Keratinocyte (primary cell): ENCODE measurements around the gene ERC2. TPM values are rescaled to one million over a fixed set of nuclear protein-coding genes. Genes with fewer than 3 reads are reported as not detected.
A peak's percentile ranks its signal among the peaks of the same experiment; 100 is the strongest.

Source experiments
- DNase-seq: peaks from one replicate; pipeline ENCODE4 v3.0.0-alpha.2; 2011; ENCODE audit warnings: low read depth, missing footprints, low spot score
- FAIRE-seq: peaks from 2 replicates; lab custom pipeline; 2011; peaks lifted over from hg19 to GRCh38; lab: Jason Lieb, UNC
- H2AFZ ChIP-seq: 2 replicates; pipeline ENCODE4 v1.6.0; 2012; ENCODE audit warnings: low read length, control low read depth, inconsistent platforms; ENCODE audit not compliant: control insufficient read depth
- H3K27ac ChIP-seq: 2 replicates; pipeline ENCODE4 v1.5.1; 2011; ENCODE audit warnings: low read length; ENCODE audit not compliant: control insufficient read depth, insufficient read depth
- H3K27me3 ChIP-seq: 3 replicates; pipeline ENCODE4 v1.6.0; 2011; ENCODE audit warnings: low read length; ENCODE audit not compliant: control insufficient read depth, insufficient read depth; ENCODE audit errors: extremely low read depth
- H3K36me3 ChIP-seq, 2 experiments: 2 replicates in 1 of 2; 3 replicates in 1 of 2; pipeline ENCODE4 v1.5.1; 2011; ENCODE audit warnings: low read length in 2 of 2, mild to moderate bottlenecking in 1 of 2; ENCODE audit not compliant: control insufficient read depth in 2 of 2, insufficient read depth in 2 of 2; ENCODE audit errors: extremely low read depth in 1 of 2
- H3K4me1 ChIP-seq: 3 replicates; pipeline ENCODE4 v1.5.1; 2011; ENCODE audit warnings: low read length; ENCODE audit not compliant: control insufficient read depth, insufficient read depth; ENCODE audit errors: extremely low read depth
- H3K4me2 ChIP-seq: 3 replicates; pipeline ENCODE4 v1.6.0; 2011; ENCODE audit warnings: low read depth, low read length; ENCODE audit not compliant: control insufficient read depth, insufficient read depth; ENCODE audit errors: extremely low read depth
- H3K4me3 ChIP-seq, 3 experiments: fragments of 200-600 bp in 1 of 3; sonication (generic) in 1 of 3; 2 replicates in 2 of 3; 3 replicates in 1 of 3; pipeline ENCODE4 v1.5.1; 2011 to 2016; ENCODE audit warnings: low read length in 3 of 3, mild to moderate bottlenecking in 3 of 3, control low read depth in 2 of 3, inconsistent platforms in 1 of 3, low read depth in 1 of 3, mixed read lengths in 1 of 3, mixed run types in 1 of 3, moderate library complexity in 1 of 3; ENCODE audit not compliant: control insufficient read depth in 2 of 3, insufficient read depth in 2 of 3; ENCODE audit errors: extremely low read depth in 1 of 3
- H3K79me2 ChIP-seq: 2 replicates; pipeline ENCODE4 v1.6.0; 2012; ENCODE audit warnings: low read length; ENCODE audit not compliant: control insufficient read depth, insufficient read depth
- H3K9ac ChIP-seq: 3 replicates; pipeline ENCODE4 v1.6.0; 2011; ENCODE audit warnings: low read length; ENCODE audit not compliant: control insufficient read depth, insufficient read depth; ENCODE audit errors: extremely low read depth
- H3K9me1 ChIP-seq: 3 replicates; pipeline ENCODE4 v1.6.0; 2011; ENCODE audit warnings: low read length; ENCODE audit not compliant: control insufficient read depth, insufficient read depth; ENCODE audit errors: extremely low read depth
- H3K9me3 ChIP-seq: 2 replicates; pipeline ENCODE4 v1.5.1; 2012; ENCODE audit warnings: low read depth, low read length; ENCODE audit not compliant: control insufficient read depth
- H4K20me1 ChIP-seq: 3 replicates; pipeline ENCODE4 v1.6.0; 2011; ENCODE audit warnings: low read length; ENCODE audit not compliant: control insufficient read depth, insufficient read depth; ENCODE audit errors: extremely low read depth
- CTCF ChIP-seq, 3 experiments: IDR thresholded peaks in 1 of 3; conservative IDR thresholded peaks in 1 of 3; optimal IDR thresholded peaks in 1 of 3; 2 replicates in 2 of 3; 3 replicates in 1 of 3; pipeline versions ENCODE3 to v1.5.1; 2011; ENCODE audit warnings: low read length in 3 of 3, mild to moderate bottlenecking in 3 of 3, moderate library complexity in 2 of 3, control low read depth in 1 of 3, inconsistent platforms in 1 of 3; ENCODE audit not compliant: insufficient read depth in 2 of 3; ENCODE audit errors: extremely low read depth in 1 of 3
- EZH2 ChIP-seq: IDR thresholded peaks from one replicate; pipeline ENCODE4 v1.6.1; 2012; ENCODE audit warnings: inconsistent platforms, mild to moderate bottlenecking, low read length, moderate library complexity
- dilution Hi-C: fragments of 300-500 bp; cut with MboI; formaldehyde crosslinking; loops from one replicate; pipeline ENCODE4 v1.7.0; 2020; ENCODE audit warnings: low sequenced_read_pairs; ENCODE audit not compliant: extremely low pct_ligation_motif_present
- polyA plus RNA-seq, 5 experiments: library from polyadenylated mRNA; depleted of rRNA in 3 of 5; stranded (reverse) in 3 of 5; stranded (forward) in 1 of 5; unstranded in 1 of 5; fragments of >200 nt; gene quantifications; 1 replicate in 1 of 5; 2 replicates in 3 of 5; 3 replicates in 1 of 5; pipeline versions ENCODE4 v1.2.1 to v1.2.3, GENCODE V29; 2011 to 2012; ENCODE audit warnings: missing spikeins in 2 of 5, low read depth in 1 of 5, low replicate concordance in 1 of 5

Gene ERC2
- polyA plus RNA-seq, 1 donor (not counting 4 experiments of a cell fraction or from before 2014, with no cell fraction given), result 0.08 TPM

DNA sequence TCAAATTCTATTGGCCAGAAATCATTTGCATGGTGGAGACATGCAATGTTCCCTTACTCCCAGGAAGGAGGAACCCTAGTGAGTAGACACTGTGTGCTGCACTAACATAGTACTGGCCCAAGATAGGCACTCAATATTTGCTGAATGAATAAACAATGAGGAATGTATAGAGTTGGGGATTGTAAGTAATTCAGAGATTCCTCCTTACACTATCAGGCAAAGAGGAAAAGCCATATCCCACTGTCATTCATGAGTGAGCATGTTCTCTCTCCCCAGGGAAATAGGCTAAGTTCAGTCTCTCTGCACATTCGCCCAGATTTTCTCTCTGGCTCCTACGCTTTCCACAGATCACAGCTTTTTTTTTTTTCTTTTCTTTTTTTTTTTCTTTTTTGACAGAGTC, 826.3 kb downstream of the ERC2 start:
- H3K9me3 ChIP-seq, result no peaks in the 10 kb centered on the region
- no peaks in the 10 kb centered on the region for H3K27me3 ChIP-seq
- H3K4me3 ChIP-seq, result no peak overlapping the region
- H4K20me1 ChIP-seq, result no peaks in the 10 kb centered on the region
- H2AFZ ChIP-seq, result no peak overlapping the region
- H3K79me2 ChIP-seq, result no peaks in the 10 kb centered on the region
- no peak overlapping the region for H3K27ac ChIP-seq
- DNase-seq (no peak), FAIRE-seq (no peak)
- H3K4me2 ChIP-seq, result no peak overlapping the region
- TF ChIP-seq CTCF (optimal IDR thresholded peaks at IDR 0.05 in 1 of 3, IDR thresholded peaks at IDR 0.05 in 1 of 3, conservative IDR thresholded peaks at IDR 0.05 in 1 of 3; ENCODE audit: extremely low read depth in 1 of 3, insufficient read depth in 2 of 3, low read length in 3 of 3) (no peak), EZH2 (no peak)
- H3K9me1 ChIP-seq, result no peaks in the 10 kb centered on the region
- dilution Hi-C loops, result no loop called here
- H3K36me3 ChIP-seq, result no peaks in the 10 kb centered on the region
- no peak overlapping the region for H3K9ac ChIP-seq
- H3K4me1 ChIP-seq, result peaks cover 18% of the 10 kb centered on the region

- no peak for TF ChIP-seq CTCF (optimal IDR thresholded peaks at IDR 0.05 in 1 of 3, IDR thresholded peaks at IDR 0.05 in 1 of 3, conservative IDR thresholded peaks at IDR 0.05 in 1 of 3; ENCODE audit: extremely low read depth in 1 of 3, insufficient read depth in 2 of 3, low read length in 3 of 3)
- TF ChIP-seq EZH2, result no peak
- Histone ChIP-seq H3K9me1 (no peaks in the 10 kb centered on the region), H3K27ac (no peak overlapping the region), H3K9ac (no peak overlapping the region), H2AFZ (peak overlapping the region; percentile 78), H3K4me3 (peak overlapping the region in 2 of 3 experiments; percentile 19 to 32), H4K20me1 (no peaks in the 10 kb centered on the region), H3K27me3 (no peaks in the 10 kb centered on the region), H3K4me2 (peak overlapping the region; percentile 84), H3K4me1 (peaks cover 18% of the 10 kb centered on the region), H3K36me3 (no peaks in the 10 kb centered on the region), H3K79me2 (no peaks in the 10 kb centered on the region), H3K9me3 (no peaks in the 10 kb centered on the region)
- dilution Hi-C loops, result no loop called here
- FAIRE-seq, result peak; percentile 95
- peak; percentile 67 for DNase-seq
These were observed 828.1 kb downstream of the ERC2 start for GRCh38 chr3:55639896-55640765.
